Renal cortex interstitium (tissue), 11 donors: ENCODE results near the gene ATP1A2. TPM values are rescaled to one million over a fixed set of nuclear protein-coding genes. Genes with fewer than 3 reads are reported as not detected.
"Not testable (repeated sequence)": the region's sequence is repeated elsewhere in the genome, so short reads cannot be mapped to it uniquely, and the experiment has no call there.

Source experiments
- DNase-seq, 11 donors: peaks; one replicate each; pipeline ENCODE4 v3.0.0-alpha.2; 2013; ENCODE audit warnings: low read depth in 9 of 11, low spot score in 4 of 11; ENCODE audit errors: extremely low read depth in 1 of 11
- polyA plus RNA-seq, 3 donors: library from polyadenylated mRNA; unstranded; fragments of 120-200 nt; gene quantifications; one replicate each; pipeline ENCODE4 v1.2.1, GENCODE V29; 2013; ENCODE audit not compliant: insufficient read length in 3 of 3

The ATP1A2 gene
- polyA plus RNA-seq, 3 donors, result 4.2 to 4.9 (median 4.7) TPM

GRCh38 chr1:160097911-160098851 lies 17.4 kb upstream of the ATP1A2 start, which contains the start of gene IGSF8:
Gene IGSF8 (minus strand): TSS chr1:160098619. CDS start chr1:160098472, 147 bp downstream.
- DNase-seq, result peak in 8 of 11 donors; percentile 73 to 83 (median 80)

DNA sequence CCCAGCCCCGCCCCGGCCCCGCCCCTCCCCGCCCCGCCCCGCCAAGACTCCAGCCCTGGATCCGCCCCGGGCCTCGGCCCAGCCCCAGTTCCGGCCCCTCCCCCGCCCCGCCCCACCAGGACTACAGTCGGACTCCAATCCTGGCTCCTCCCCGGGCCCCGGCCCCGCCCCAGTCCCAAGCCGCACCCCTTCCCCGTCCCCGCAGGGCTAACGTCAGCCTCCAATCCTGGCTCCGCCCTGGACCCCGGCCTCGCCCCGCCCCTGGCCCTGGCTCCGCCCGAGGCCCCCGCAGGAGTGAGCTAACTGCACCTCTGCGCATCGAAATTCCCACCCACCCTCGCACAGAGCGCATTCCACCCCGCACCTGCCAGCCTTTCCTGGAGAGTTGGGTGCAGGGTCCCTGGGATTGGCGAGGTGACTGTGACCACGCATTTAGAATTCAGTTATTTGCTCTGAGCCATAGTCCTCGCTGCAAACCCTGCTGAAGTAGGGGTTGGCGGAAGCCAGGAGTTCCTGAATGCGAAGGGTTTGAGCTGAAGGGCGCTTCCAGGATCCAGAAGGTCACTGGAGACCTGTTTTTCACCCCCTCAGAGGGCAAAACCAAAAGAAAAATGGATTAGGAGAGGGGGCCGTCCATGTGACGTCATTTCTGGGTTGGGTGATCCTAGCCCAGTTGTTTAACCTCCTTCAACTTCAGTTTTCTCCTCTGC lies 16.6 kb upstream of the ATP1A2 start:
- DNase-seq, result peak; percentile 78 to 95 (median 92)

- DNase-seq, result no peak
Measured at GRCh38 chr1:160099716-160100375, 15.7 kb upstream of the ATP1A2 start.

- peak in 8 of 11 donors; percentile 65 to 82 (median 70) for DNase-seq
Measured at GRCh38 chr1:160101037-160101716, 14.4 kb upstream of the ATP1A2 start.

GRCh38 chr1:160101717-160102522 lies 13.6 kb upstream of the ATP1A2 start:
- no peak for DNase-seq

DNA sequence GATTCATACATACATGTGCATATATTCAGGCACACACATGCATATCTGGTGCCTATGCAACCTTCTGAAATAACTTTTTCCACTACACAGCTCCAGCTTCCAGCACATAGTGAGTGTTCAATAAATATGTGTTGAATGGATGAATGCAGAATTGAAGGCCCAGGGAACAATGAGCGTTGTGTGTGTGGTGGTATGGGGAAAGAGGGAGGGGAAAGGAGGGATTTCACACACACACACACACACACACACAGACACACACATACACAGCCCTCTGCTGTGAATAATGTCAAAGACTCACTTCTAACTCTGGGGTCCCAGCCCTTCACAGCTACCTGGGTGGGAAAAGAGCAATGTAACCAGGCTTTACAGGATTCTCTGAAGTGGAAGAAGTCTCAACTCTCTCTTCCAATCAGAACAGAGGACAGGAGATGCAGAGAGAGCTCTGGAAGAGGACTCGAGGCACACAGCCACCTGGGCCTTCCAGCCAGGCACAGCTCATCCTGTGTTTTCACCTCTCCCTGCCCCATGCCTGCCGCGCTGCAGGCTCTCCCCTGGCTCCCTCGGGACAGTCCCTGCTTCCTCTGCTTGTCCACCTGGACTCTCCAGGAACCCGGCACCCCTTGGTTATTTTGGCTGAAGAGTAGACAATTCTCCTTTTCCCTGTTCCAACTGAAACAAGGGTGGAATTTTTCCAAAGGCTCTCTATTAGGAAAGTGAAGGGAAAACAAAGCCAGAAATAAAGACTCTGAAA lies 11.7 kb upstream of the ATP1A2 start:
- DNase-seq, result no peak

DNA sequence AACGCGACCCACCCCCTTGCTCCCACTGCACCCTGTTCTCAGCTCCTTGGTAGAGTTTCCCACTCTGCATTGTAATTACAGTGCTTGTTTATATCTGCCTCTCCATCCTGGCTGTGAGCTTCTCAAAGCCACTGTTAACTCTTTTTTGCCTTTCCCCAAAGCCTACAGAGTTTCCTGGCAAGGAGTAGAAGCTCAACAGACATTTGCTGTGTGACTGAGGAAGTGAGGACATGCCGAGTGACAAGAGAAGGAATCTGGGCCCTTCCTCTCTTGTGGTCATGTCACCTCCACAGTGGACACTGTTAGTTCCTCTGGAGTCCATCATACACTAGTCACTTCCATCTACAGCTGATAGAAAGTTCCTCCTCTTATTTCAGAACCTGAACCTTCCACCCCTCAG lies 11.1 kb upstream of the ATP1A2 start:
- DNase-seq, result no peak

DNA sequence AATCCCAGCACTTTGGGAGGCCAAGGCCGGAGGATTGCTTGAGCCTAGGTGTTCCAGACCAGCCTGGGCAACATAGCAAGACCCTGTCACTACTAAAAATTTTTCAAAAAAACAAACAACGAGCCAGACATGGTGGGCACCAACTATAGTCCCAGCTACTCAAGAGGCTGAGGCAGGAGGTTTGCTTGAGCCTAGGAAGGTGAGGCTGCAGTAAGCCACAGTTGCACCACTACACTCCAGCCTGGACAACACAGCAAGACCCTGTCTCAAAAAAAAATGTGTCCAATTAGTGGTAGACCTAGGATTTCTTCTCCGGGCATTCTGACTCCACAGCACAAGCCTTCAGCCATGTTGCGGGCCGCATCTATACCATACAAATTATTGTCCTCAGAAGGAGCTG lies 10.4 kb upstream of the ATP1A2 start:
- DNase-seq, result no peak

GRCh38 chr1:160107512-160107911 lies 8.0 kb upstream of the ATP1A2 start:
- no peak for DNase-seq

GRCh38 chr1:160108888-160109662 lies 6.5 kb upstream of the ATP1A2 start:
- peak in 1 of 11 donors; percentile 56 for DNase-seq

DNA sequence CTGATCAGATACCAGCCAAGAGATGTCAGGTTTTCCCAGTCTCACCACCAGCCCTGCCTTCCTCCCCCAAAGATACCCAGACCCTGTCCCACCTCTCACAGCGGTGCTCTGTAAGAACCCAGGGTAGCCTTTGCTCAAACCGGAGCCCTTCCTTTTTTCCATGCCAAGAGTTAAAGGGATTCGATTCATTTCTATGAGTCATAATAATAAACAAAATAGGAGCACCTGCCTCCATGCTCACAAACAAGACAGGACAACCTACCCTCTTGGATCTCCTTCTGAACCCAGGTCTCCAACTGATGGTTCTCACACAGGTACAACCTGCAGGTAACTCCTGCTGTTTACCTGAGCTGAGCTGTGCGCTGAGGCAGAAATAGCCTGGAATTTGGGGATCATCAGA lies 5.9 kb upstream of the ATP1A2 start:
- DNase-seq, result no peak

DNA sequence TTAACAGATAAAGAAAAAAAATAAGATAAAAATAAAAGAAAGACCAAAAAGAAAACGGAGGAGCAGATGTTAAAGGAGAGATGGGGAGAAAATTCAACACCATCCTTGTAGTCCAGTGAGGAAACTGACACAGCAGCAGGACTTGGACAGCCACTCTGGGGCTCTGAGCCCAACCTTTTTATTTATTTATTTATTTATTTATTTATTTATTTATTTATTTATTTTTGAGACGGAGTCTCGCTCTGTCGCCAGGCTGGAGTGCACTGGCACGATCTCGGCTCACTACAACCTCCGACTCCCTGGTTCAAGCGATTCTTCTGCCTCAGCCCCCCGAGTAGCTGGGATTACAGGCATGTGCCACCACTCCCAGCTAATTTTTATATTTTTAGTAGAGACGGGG lies 4.1 kb upstream of the ATP1A2 start:
- DNase-seq, result not testable (repeated sequence)

- no peak for DNase-seq
Measured at GRCh38 chr1:160112357-160112756, 3.2 kb upstream of the ATP1A2 start.

GRCh38 chr1:160113407-160113806 lies 2.2 kb upstream of the ATP1A2 start:
- DNase-seq, result no peak

- DNase-seq, result no peak
Measured at GRCh38 chr1:160114085-160114484, 1.5 kb upstream of the ATP1A2 start.

- DNase-seq, result no peak
Measured at GRCh38 chr1:160116283-160117147, 956 bp downstream of the ATP1A2 start.
